Activated CD4-positive, alpha-beta T cell treated with anti-CD3 and anti-CD28 coated beads, Interleukin-10, Interleukin-2, amounts not matched to agents 100 ng/mL and 50 ng/mL, durations not matched to agents 16 hours and 8 hours (primary cell): Measurements from ENCODE around the gene CDS1.
"Not testable (repeated sequence)": the region's sequence is repeated elsewhere in the genome, so short reads cannot be mapped to it uniquely, and the experiment has no call there.

Experiments used
- DNase-seq: peaks from one replicate; pipeline ENCODE4 v3.0.0-alpha.2; 2020

CDS1 gene

DNA sequence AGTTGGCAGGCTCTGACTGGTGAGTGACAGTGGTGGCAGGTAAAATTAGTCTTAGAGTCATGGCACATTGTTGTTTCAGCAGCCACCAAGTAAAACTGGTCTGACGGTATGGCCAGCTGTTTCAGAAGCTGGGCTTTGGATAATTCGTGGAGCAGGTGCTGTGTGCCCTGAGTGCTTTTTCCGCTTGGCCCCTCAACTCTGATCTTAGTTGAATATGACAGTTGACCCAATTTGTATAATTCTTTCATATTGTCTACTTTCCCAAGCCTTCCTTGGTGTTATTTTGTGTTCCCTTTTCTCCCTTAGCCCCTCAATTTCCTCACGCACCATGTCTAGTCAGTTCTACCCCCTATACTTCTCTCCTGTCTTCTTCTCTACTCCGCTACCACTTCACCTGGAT, 32.0 kb downstream of the CDS1 start:
- no peak for DNase-seq

DNA sequence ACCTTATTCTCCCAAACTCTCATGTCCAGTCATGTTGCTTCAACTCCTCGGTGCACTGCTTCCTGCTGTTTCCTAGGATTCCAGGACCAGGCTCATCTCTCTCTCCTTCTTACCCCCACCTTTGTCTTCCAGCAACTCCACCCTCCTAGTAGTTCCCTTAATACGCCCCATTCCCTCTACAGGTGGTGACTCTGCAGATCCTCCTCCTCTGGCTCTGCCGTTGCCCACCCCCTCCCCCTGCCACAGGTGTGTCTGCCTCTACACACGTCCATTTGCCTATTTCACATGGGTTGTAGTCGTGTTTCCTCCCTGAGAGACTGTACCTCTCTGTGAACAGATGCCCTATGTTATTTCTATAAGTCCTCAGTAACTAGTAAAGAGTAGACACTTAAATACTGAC, 32.4 kb downstream of the CDS1 start:
- no peak for DNase-seq

DNA sequence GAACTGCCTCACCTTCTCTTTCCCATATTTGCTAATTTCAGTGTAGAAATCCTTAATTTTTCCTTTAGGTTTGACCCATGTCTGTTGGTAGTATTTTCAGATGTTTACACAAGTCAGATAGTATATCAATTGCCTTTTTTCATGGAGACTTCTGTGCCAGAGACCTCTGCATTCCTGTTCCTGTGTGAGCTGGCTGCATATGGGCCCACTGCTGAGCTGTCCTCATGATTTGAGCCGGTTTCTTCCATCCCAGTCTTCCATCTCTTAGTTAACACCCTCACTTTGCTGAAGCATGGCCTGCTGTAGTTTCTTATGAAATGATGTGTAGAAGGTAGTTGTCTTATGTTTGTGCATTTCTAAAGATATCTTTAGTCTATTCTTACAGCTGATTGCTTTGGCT, 40.0 kb downstream of the CDS1 start:
- DNase-seq, result no peak

DNA sequence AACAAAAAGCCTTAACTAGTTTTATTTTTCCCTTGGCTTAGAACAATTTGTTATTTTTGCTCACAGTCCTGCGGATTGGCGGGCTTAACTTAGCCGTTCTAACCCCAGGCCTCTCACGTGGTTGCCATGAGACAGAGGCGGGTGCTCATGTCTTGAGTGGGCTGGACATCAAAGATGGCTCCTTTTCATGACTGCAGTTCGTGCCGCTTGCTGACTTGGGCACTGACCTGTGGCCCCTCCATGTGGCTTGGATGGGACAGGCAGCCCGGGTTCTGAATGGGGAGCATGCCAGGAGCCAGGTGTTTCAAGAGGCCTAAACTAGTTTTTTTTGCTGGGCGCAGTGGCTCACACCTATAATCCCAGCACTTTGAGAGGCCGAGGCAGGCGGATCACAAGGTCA, 40.7 kb downstream of the CDS1 start:
- no peak for DNase-seq

DNA sequence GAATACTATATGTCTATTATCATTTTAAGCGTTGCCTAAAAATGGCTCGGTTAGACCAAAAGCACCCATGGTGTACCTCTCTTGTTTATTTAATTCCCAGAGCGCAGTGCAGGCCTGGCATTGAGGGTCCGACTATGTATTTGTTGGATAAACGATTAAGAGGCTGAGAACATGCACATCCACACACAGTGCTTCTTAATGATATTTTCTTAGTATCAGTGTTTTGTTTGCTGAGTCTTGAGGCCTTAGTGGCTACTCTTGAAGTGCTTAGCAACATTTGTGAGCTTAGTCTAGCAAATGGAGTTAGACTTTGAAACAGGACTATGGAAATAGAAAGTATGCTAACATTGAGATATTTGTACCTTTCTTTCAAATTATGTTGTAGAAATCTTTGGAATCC, 43.7 kb downstream of the CDS1 start:
- no peak for DNase-seq

DNA sequence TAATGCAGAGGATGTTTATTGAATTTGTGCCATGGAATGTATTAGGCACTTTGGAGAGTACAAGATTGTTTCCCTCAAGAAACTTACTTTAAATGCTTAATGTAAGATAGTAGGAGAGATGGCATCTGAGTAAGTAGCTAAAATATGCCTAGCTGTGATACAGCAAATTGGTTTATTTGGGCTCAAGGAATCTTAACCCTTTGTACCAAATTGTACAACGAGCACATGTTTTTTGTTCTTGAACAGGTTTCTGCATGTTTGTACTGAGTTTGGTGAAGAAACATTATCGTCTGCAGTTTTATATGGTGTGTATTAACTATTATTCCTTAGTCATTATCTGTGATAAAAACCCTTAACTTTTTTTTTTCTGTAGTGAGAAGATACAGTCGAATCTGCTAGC, 48.6 kb downstream of the CDS1 start:
- DNase-seq, result no peak

DNA sequence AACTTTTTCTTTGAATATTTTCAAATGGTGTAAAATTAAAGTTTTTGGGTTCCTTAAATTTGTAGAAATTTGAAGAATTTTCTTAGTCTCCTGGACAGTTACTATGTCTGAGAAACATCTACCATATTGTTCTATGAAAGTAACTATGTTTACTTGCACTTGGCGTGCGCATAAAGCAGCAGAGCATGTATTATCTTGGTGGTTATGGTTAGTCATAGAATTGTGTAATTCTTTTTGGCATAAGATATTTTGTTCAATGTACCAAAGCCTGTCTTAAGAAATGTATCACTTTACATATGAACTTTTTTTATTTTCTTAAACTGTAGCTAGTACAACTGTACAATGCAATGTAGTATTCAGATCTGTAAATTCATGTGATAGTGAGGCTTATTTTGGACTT, 49.2 kb downstream of the CDS1 start:
- no peak for DNase-seq

DNA sequence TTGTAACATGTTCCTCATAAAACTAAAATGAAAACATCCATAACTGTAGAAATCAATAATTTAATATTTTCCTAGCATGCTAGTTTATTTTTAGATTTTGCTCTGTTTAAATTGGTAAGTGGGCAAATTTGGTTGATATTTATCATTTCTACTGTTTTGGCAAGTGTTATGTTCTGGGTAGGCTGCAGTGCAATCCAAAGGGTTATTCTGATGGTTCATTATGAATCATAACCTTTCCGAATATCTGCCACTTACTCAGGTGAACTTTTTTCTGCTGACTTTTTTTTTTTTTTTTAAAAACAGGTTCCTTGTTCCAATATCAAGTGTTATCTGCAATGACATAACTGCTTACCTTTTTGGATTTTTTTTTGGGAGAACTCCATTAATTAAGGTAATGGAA, 52.0 kb downstream of the CDS1 start:
- DNase-seq, result no peak

DNA sequence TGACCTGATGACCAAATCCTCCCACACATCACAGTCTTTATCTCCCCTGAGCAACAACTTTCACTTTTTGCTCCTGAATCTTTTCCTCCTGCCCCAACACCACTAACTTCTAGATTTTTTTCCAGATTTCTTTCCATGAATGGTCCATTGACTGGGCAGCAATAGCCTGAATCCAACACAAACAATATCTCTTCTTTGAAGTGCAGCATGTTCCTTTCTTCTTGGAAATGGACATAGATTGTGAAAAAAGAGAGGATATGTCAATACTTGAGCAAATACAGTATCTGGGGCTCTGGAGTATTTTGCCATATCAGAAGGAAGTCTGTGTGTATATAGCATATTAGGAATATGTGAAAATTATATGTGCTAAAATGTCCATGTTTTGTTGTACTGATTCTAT, 55.2 kb downstream of the CDS1 start:
- no peak for DNase-seq

DNA sequence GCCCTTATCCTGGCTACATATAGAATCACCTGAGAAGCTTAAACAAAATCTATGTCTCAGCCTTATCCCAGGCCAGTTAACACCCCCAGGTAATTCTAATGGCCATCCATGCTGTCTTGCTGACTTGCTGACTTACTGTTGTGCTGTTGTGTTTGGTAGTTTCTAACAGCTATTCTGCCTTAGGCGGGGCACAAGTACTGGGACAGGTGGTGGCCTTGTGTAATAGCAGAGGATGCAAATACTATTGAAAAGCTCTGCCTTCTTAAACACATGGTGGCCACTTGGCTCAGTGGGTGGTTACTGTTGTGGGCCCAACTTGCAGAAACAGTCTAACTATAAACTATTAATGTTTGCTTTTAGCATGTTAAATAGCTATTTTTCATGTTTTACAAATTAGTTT, 56.2 kb downstream of the CDS1 start:
- no peak for DNase-seq

DNA sequence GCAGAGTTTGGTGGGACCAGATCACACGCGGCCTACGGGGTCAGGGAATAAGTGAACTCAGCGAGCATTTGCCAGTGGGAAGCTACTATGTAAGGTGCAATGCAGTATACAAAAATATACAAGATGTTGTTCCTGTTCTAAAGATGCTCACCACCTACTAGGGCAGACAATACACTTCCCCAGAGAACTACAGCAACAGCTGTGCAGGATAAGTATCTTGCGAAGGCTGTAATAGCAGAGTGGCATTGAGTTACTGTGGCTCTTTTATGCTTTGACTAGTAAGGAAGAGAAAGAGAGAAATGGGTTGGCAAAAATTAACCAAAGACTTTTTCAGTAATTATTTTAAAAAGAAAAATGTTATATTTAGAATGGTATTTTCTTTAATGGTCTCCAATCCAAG, 61.2 kb downstream of the CDS1 start:
- DNase-seq, result no peak

DNA sequence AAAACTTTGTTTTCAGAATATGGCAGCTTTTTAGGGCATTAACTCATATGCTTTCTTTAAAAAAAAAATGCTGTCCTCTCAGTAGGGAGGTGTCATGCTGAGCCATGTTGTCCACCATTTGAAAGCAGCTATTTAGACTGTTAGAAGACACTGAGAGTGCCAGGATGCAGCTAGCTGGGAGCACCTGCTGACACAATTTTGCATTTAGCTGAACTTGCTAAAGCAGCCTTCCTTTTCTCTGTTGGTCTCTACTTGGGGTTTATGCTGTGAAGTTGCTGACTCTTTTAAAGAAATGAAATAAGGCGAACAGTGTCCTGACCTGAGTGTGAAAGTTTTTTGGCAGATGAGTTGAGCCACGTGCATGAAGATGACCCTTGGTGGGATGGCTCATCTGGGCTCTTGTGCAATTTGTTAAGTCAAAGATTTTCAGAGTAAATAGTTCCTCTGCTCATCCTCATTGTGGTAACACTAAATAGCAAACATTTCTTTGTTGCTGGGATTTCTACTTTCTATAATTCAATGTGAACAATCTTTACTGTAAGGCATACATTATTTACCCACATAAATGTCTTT, 64.5 kb downstream of the CDS1 start:
- no peak for DNase-seq

DNA sequence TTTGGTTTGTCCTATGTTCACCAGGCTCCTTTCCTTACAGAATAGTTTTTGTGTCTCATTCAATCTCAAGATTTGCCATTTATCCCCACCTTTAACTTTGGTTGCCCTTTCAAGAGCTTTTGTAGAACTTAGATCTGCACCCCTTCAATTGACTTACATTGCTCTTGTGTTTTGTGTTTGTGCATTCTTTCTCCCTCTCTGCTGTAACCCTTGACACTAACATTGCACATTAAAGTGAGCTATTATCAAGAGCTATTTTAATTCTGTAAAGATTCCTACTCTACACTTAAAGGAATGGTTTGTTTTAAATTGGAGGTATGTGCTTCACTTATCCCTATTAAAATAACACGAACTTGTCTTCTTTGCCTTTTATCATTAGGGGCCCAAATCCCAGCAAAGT, 65.3 kb downstream of the CDS1 start:
- no peak for DNase-seq

DNA sequence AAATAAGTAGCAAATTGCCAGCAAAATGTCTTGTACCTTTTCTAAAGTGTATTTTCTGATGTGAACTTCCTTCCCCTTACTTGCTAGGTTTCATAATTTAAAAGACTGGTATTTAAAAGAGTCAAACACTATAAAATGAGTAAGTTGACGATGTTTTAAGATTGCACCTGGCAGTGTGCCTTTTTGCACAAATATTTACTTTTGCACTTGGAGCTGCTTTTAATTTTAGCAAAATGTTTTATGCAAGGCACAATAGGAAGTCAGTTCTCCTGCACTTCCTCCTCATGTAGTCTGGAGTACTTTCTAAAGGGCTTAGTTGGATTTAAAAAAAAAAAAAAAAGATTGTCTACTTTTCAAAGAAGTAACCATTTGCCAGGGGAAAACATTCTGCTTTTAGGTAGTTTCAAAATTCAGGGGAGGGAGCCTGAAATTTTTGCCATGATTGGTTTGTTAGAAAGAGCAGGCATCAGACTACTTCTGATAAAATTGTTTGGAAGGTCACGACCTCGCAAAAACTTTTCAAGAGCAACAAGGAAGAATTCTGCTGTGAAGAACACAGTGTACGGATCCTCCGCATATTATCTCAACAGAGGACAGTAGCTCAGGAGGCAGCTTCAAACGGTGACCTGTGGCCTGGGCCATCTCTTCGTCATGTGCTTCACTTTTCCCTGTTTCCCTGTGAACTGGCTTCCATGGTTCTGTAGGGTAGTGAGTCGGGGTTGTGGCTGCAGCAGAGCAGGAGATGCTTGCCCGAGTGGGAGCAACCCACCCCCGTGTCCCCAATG, 66.1 kb downstream of the CDS1 start:
- DNase-seq, result no peak

DNA sequence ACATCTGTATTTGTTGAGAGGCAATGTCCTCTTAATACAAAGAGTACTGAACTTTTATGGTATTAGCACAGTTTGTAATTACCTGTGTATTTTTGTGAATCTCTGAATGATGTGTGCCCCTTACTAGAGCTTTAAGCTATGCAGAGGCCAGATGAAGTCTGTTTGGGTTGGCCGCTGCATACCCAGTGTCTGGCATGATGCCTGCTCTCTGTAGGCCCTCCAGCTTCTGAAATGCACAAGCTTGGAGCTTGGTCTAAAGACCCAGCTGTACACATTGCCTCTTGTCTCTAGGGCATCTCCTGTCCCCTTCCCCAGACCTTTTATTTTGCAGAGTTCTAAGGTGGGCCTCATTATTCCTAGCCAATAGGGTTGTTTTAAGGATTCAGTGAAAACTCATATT, 68.6 kb downstream of the CDS1 start:
- DNase-seq, result no peak

DNA sequence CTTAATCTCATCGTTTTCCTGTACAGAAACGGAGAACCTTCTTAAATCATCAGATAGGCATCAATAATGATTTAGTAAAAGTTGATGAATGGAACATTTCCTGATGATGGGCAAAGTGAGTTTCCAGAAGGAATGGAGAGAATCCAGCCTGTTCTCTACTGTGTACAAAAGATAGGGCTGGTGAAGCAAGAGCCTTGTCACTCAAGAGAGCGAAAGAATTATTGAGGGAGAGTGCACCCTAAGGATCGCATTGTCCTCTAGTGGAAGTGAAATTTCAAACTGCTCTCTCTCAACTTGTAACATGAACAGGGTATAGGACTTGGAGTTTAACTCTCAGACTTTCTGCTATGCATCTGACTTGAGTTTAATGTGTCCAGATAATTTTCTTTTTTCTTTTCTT, 69.6 kb downstream of the CDS1 start:
- no peak for DNase-seq

DNA sequence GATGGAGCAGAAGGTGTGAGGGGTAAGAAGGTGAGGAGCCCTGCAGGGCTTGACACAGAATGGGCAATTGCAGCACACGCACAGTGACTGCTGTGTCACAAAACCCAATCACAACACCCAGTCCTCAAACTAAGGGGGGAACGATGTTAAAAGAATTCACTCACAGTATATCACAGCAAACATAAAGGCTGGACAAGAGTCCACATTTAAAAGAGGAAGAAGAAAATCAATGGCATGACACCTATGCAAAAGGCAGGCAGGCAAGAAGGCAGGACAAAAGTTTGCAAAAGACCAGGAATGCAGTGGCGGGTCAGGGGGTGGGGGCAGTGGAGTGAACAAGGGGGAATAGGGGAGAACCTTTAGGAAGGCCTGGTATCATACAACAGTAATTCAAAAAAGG, 77.7 kb downstream of the CDS1 start:
- DNase-seq, result no peak

DNA sequence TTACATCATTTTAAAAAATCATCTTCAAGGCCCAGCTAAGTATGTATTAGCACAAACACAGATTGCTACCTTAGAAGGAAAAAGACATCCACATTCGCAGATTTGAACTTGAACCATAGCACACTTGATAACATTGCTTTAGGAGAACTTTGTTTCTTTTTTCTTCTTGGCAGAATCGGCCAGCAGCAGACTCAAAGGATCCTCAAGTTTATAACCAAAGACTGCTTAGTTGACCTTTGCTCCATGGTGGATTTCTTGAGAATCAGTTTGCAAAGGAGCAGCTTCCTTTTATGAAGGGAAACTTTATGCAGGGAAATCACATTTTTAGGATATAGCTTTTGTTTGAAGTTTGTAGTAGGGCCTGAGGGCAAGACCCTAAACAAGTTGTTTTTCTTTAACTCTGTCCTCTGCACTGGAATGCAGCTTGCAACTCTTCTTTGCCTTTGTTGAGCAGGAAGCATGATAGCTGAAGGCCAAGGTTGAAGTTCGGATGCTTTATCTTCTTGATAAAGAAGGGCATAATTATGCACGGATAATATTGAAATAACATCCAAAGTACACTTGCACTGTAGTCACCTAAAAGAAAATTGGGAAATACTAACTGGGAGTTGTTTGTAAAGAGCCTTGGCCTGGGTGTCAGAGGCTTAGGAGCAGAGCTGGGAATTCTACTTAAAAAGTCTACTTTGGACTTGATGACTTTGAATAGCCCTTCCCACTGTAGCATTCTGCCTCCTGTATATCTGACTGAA, 78.4 kb downstream of the CDS1 start:
- no peak for DNase-seq

DNA sequence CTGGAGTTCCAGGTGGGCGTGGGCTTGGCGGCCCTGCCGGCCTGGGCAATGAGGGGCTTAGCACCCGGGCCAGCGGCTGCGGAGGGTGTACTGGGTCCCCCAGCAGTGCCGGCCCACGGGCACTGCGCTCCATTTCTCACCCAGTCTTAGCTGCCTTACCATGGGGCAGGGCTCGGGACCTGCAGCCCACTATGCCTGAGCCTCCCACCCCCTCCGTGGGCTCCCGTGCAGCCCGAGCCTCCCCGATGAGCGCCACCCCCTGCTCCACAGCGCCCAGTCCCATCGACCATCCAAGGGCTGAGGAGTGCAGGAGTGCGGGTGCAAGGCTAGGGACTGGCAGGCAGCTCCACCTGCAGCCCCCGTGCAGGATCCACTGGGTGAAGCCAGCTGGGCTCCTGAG, 81.8 kb downstream of the CDS1 start:
- DNase-seq, result not testable (repeated sequence)

DNA sequence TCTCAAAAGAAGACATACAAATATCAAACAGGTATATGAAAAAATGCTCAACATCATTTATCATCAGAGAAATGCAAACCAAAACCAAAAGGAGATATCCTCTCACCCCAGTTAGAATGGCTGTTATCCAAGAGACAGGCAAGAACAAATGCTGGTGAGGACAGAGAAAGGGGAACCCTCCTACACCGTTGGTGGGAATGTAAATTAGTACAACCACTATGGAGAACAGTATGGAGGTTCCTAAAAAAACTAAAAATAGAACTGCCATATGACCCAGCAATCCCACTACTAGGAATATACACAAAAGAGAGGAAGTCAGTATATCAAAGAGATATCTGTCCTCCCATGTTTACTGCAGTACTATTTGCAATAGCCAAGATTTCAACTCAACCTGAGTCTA, 83.5 kb downstream of the CDS1 start:
- DNase-seq, result no peak

DNA sequence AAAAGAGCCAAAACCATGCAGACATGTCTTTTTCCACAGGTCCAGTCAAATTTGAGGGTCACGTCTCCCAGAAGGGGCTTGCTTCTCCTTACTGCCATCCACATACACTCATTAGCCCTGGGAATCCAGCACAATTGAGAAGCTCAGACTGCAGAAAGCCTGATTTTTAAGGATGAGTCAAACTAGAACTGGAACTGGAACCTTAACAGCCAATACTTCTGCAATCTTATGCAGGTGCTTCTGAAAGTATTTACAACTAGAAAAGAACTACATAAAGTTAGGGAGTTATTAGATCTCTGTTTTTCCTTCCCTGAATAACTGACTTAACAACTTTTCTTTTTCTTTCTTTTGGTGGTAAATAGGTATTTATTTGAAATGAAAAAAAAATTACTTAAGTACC, 86.3 kb downstream of the CDS1 start:
- no peak for DNase-seq

DNA sequence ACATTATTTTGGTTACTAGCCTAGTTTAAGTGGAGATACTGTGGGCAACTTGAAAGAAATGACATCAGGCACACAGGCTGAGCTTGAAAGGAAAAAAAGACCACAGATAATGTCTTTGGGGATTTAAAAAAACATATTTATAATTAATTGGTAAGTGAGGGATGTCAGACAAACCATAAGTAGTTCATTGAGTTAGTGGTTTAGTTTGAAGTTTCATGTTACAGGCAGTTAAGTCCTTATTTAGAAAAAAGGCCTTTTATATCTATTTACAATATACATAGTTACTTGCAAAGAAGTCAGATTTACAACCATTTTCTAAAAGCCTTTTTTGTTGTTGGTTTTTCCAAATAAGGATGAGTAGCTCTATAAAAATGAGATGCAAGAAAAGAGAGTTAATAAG, 89.2 kb downstream of the CDS1 start:
- no peak for DNase-seq

DNA sequence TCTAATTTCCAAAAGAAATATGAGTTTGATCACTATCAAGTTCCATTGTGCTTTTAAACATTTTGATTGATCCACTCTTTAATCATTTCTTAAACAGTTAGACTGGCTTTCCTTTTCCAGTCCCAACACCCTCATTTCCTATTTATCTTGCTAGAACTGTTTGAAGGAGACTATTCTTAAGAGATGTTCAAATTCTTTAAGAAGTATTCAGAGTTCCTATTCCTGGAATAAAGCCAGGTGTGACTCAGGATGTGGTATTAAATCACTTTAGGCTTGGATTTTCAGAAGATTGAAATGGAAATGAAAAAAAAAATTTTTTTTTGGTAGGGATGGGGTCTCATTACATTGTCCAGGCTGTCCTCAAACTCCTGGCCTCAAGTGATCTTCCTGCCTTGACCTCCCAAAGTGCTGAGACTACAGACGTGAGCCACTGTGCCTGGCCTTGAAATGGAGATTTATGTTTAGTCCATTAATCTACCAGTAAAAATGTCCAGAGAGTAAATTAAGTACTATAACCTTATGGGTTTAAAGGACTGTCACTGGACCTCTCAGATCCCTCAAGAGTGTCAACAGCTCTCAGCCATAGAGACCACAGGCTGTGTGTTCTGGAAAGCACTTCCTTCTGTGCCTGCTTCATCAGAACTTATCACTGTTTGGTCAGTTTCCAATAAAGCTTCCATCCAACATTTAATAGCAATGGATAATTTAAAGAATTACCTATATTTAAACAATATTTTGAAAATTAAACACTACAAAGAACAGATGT, 90.7 kb downstream of the CDS1 start:
- DNase-seq, result no peak

DNA sequence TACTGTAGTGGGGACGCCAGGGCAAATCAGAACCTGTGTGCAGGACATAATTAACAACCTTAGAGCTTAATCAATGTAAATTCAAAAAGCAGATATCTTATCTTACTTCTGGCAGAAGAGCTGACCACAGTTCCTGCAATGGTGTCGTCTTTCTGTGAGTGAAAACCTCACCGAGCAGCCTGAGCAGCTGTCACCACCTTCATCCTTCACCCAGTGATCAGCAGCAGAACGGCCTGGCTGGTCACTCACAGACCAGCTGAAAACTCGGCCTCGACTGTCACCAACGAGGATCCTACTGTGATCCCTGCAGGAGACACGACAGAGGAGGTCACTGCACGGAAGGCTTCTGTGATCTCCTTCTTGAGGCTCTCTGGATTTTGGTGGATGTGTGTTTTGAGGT, 94.2 kb downstream of the CDS1 start:
- DNase-seq, result no peak
